ENCODE data around the gene SENP1. TPM values are rescaled to one million over a fixed set of nuclear protein-coding genes. Genes with fewer than 3 reads are reported as not detected.

Gene SENP1
- total and polyA plus RNA-seq, 2 of the 4 experiments (the other 2 are of a cell fraction), result 7.2 to 25.3 TPM

GRCh38 chr12:48008349-48008748 lies 97.5 kb downstream of the SENP1 start:
- H3K18ac ChIP-seq (ENCODE audit: low read depth, low read length), result no peak overlapping the region
- ChIA-PET CTCF (no interaction called here), POLR2A (ENCODE audit: unreplicated experiment) (no interaction called here)
- no peak overlapping the region for H3K56ac ChIP-seq (ENCODE audit: extremely low read depth, insufficient read depth, low read length)
- DNase-seq, result no peak
- no peak overlapping the region for H3K4me3 ChIP-seq (ENCODE audit: insufficient read depth, low read depth, low read length)
- H2BK20ac ChIP-seq (ENCODE audit: low read depth, low read length), result no peak overlapping the region
- no peak overlapping the region for H3K27ac ChIP-seq (ENCODE audit: insufficient read depth, low read length)
- H2AFZ ChIP-seq (replicated peaks; ENCODE audit: low read length, poor library complexity), result no peak overlapping the region
- H2BK15ac ChIP-seq (ENCODE audit: low read depth, low read length), result no peak overlapping the region
- no peak overlapping the region for H3K4me2 ChIP-seq (ENCODE audit: low read depth, low read length)
- H3K9me1 ChIP-seq (ENCODE audit: insufficient read depth, low read length), result no peaks in the 10 kb centered on the region
- H2BK5ac ChIP-seq (ENCODE audit: low read depth, low read length, poor library complexity, severe bottlenecking), result no peak overlapping the region
- peaks cover 79% of the 10 kb centered on the region for H3K27me3 ChIP-seq (ENCODE audit: control insufficient read depth, insufficient read depth, low read length)
- H3K9me3 ChIP-seq (ENCODE audit: control insufficient read depth, insufficient read depth, low read length), result peaks cover 2% of the 10 kb centered on the region; the same call in 1 of the 2 replicates
- no TSS peak for BruUV-seq (replicated peaks)
- H3K4ac ChIP-seq (ENCODE audit: low read depth, low read length), result no peak overlapping the region
- no peaks in the 10 kb centered on the region for H3K79me1 ChIP-seq (ENCODE audit: low read depth in 1 of 2, low read length in 2 of 2)
- H3K23ac ChIP-seq (ENCODE audit: low read depth, low read length), result no peak overlapping the region
- no peak overlapping the region for H4K91ac ChIP-seq (ENCODE audit: insufficient read depth, low read depth, low read length)
- dilution Hi-C loops (cut with HindIII; ENCODE audit: low sequenced_read_pairs, unreplicated experiment) (no loop called here), in situ Hi-C loops (cut with MboI; ENCODE audit: low sequenced_read_pairs) (no loop called here), intact Hi-C loops (cut with micrococcal nuclease) (no loop called here)
- no peaks in the 10 kb centered on the region for H4K20me1 ChIP-seq (ENCODE audit: insufficient read depth, low read length)
- H2AK5ac ChIP-seq (ENCODE audit: low read depth, low read length), result no peak overlapping the region
- ATAC-seq (ENCODE audit: low read depth), result no peak
- TF ChIP-seq, protein P1, sequence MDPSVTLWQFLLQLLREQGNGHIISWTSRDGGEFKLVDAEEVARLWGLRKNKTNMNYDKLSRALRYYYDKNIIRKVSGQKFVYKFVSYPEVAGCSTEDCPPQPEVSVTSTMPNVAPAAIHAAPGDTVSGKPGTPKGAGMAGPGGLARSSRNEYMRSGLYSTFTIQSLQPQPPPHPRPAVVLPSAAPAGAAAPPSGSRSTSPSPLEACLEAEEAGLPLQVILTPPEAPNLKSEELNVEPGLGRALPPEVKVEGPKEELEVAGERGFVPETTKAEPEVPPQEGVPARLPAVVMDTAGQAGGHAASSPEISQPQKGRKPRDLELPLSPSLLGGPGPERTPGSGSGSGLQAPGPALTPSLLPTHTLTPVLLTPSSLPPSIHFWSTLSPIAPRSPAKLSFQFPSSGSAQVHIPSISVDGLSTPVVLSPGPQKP (IDR thresholded peaks at IDR 0.05; ENCODE audit: borderline replicate concordance, low read depth, low read length), result no peak
- TF ChIP-seq SMC3 (IDR thresholded peaks at IDR 0.05; ENCODE audit: low read depth, low read length) (no peak), CEBPB (IDR thresholded peaks at IDR 0.05; ENCODE audit: low read depth, low read length) (no peak), CHD1 (IDR thresholded peaks at IDR 0.05; ENCODE audit: low read depth, low read length) (no peak), NFE2L2 (IDR thresholded peaks at IDR 0.05; ENCODE audit: low read depth, low read length) (no peak), MXI1 (IDR thresholded peaks at IDR 0.05; ENCODE audit: borderline replicate concordance, low read depth, low read length) (no peak), RCOR1 (IDR thresholded peaks at IDR 0.05; ENCODE audit: insufficient replicate concordance, low read length) (no peak), RAD21 (IDR thresholded peaks at IDR 0.05; ENCODE audit: low read length) (no peak), CTCF (conservative IDR thresholded peaks at IDR 0.05; ENCODE audit: low read depth, low read length) (no peak), FOS (IDR thresholded peaks at IDR 0.05; ENCODE audit: low read depth, low read length) (no peak)
- no peaks in the 10 kb centered on the region for H3K36me3 ChIP-seq (ENCODE audit: control insufficient read depth, insufficient read depth, low read length)
- no peak overlapping the region for H2BK120ac ChIP-seq (ENCODE audit: low read depth, low read length)
- peaks cover 2% of the 10 kb centered on the region; the same call in 1 of the 2 replicates for H3K4me1 ChIP-seq (ENCODE audit: control insufficient read depth, insufficient read depth, low read length)
- no peak overlapping the region for H3K14ac ChIP-seq (replicated peaks; ENCODE audit: low read depth, low read length)
- no peak overlapping the region for H3K9ac ChIP-seq (ENCODE audit: low read depth, low read length)
- H4K5ac ChIP-seq (ENCODE audit: low read depth, low read length), result no peak overlapping the region
- WGBS, 2 experiments (ENCODE audit: extremely low coverage in 2 of 2, insufficient read length in 1 of 2), result no CpG with 5 or more reads among the region's 2 CpGs
- no peak overlapping the region for H2AK9ac ChIP-seq (replicated peaks; ENCODE audit: low read depth, low read length, poor library complexity)
- H4K8ac ChIP-seq (ENCODE audit: low read depth in 2 of 2, low read length in 2 of 2), result no peak overlapping the region

Measured in IMR-90 (cell line).